Spleen (tissue), 7 donors: ENCODE data around the gene PERP.

Experiments used
- CTCF ChIP-seq, 11 experiments: fragments of 200-600 bp in 7 of 11; fragments of 450-650 bp in 4 of 11; sonication (generic) in 4 of 11; IDR thresholded peaks in 8 of 11; conservative IDR thresholded peaks in 3 of 11; 1 replicate in 7 of 11; 2 replicates in 4 of 11; pipeline versions ENCODE4 v1.4.0 to v1.8.0; 2016 to 2021; ENCODE audit warnings: antibody characterized with exemption in 11 of 11, inconsistent platforms in 4 of 11, mild to moderate bottlenecking in 1 of 11
- POLR2A ChIP-seq, 3 donors: fragments of 450-650 bp; IDR thresholded peaks; one replicate each; pipeline ENCODE4 v1.5.1; 2017; ENCODE audit warnings: antibody characterized with exemption in 3 of 3, mild to moderate bottlenecking in 1 of 3
- POLR2AphosphoS5 ChIP-seq, 3 donors: sonication (generic); formaldehyde crosslinking; IDR thresholded peaks; one replicate each; pipeline ENCODE4 v1.5.1; 2017; ENCODE audit warnings: antibody characterized with exemption in 3 of 3
- donor health status: DM: no; HTN: no; CAD: no; lungs with moderate emphysema.
- donor health status: DM: no; HTN: no; CAD: no.
- donor health status: DM: no; HTN: no; CAD: no.

GRCh38 chr6:138145402-138145801, 38.2 kb upstream of the PERP start:
- no peak for TF ChIP-seq CTCF (IDR thresholded peaks at IDR 0.05 in 8 of 11, conservative IDR thresholded peaks at IDR 0.05 in 3 of 11)
- no peak for TF ChIP-seq POLR2A (IDR thresholded peaks at IDR 0.05)
- TF ChIP-seq POLR2AphosphoS5 (IDR thresholded peaks at IDR 0.05): no peak
